Common myeloid progenitor, CD34-positive (primary cell): ENCODE measurements around the gene VRK3.

Experiments
- CTCF ChIA-PET: fragments of 350-600 bp; sonication (Branson Sonifier 250); formaldehyde crosslinking; loops from one replicate; lab custom pipeline; 2021; ENCODE audit warnings: antibody characterized with exemption; lab: Charles Lee
- POLR2A ChIA-PET: fragments of 350-600 bp; sonication (Branson Sonifier 250); formaldehyde crosslinking; loops from one replicate; lab custom pipeline; 2021; ENCODE audit warnings: antibody characterized with exemption; lab: Charles Lee
- DNase-seq, 3 donors: peaks; one replicate each; pipeline versions ENCODE4 v3.0.0 to v3.0.0-alpha.2; 2013
- H3K27ac ChIP-seq, 2 experiments: 1 replicate in 1 of 2; 2 replicates in 1 of 2; pipeline ENCODE4 v1.7.0; 2013; ENCODE audit warnings: inconsistent platforms in 2 of 2, low read length in 2 of 2, mild to moderate bottlenecking in 2 of 2, low read depth in 1 of 2, moderate library complexity in 1 of 2; ENCODE audit not compliant: severe bottlenecking in 2 of 2, insufficient read depth in 1 of 2, poor library complexity in 1 of 2
- H3K27me3 ChIP-seq, 5 experiments: replicated peaks in 2 of 5; 1 replicate in 3 of 5; 2 replicates in 2 of 5; pipeline versions ENCODE4 v1.6.1 to v1.7.0; 2013; ENCODE audit warnings: low read length in 4 of 5, mild to moderate bottlenecking in 2 of 5, moderate library complexity in 2 of 5, inconsistent platforms in 1 of 5; ENCODE audit not compliant: insufficient read depth in 5 of 5, control insufficient read depth in 4 of 5
- H3K36me3 ChIP-seq, 4 experiments: 1 replicate in 2 of 4; 2 replicates in 2 of 4; pipeline versions ENCODE4 v1.6.1 to v1.7.0; 2013; ENCODE audit warnings: low read length in 3 of 4, control low read depth in 1 of 4, mild to moderate bottlenecking in 1 of 4; ENCODE audit not compliant: control insufficient read depth in 4 of 4, insufficient read depth in 4 of 4
- H3K4me1 ChIP-seq, 4 experiments: 1 replicate in 3 of 4; 2 replicates in 1 of 4; pipeline versions ENCODE4 v1.6.1 to v1.7.1; 2013; ENCODE audit warnings: low read length in 3 of 4, mild to moderate bottlenecking in 3 of 4, control low read depth in 1 of 4, inconsistent platforms in 1 of 4, moderate library complexity in 1 of 4; ENCODE audit not compliant: control insufficient read depth in 4 of 4, insufficient read depth in 4 of 4; ENCODE audit errors: control extremely low read depth in 1 of 4
- H3K4me3 ChIP-seq, 7 experiments: 1 replicate in 4 of 7; 2 replicates in 3 of 7; pipeline versions ENCODE4 v1.5.1 to v1.7.0; 2013; ENCODE audit warnings: mild to moderate bottlenecking in 7 of 7, low read length in 6 of 7, moderate library complexity in 6 of 7, inconsistent platforms in 2 of 7, low read depth in 2 of 7, control low read depth in 1 of 7; ENCODE audit not compliant: insufficient read depth in 4 of 7, control insufficient read depth in 1 of 7; ENCODE audit errors: extremely low read depth in 1 of 7
- H3K9me3 ChIP-seq, 5 experiments: 1 replicate in 4 of 5; 2 replicates in 1 of 5; pipeline versions ENCODE4 v1.6.1 to v1.7.1; 2013; ENCODE audit warnings: low read length in 4 of 5, mild to moderate bottlenecking in 2 of 5, inconsistent platforms in 1 of 5, low read depth in 1 of 5, moderate library complexity in 1 of 5; ENCODE audit not compliant: control insufficient read depth in 4 of 5, insufficient read depth in 2 of 5; ENCODE audit errors: control extremely low read depth in 1 of 5
- WGBS: methylation state at CpG from one replicate; pipeline ENCODE4 v1.1.5; 2013; ENCODE audit not compliant: insufficient coverage; 5-methylcytosine and 5-hydroxymethylcytosine counted together

The VRK3 gene

DNA sequence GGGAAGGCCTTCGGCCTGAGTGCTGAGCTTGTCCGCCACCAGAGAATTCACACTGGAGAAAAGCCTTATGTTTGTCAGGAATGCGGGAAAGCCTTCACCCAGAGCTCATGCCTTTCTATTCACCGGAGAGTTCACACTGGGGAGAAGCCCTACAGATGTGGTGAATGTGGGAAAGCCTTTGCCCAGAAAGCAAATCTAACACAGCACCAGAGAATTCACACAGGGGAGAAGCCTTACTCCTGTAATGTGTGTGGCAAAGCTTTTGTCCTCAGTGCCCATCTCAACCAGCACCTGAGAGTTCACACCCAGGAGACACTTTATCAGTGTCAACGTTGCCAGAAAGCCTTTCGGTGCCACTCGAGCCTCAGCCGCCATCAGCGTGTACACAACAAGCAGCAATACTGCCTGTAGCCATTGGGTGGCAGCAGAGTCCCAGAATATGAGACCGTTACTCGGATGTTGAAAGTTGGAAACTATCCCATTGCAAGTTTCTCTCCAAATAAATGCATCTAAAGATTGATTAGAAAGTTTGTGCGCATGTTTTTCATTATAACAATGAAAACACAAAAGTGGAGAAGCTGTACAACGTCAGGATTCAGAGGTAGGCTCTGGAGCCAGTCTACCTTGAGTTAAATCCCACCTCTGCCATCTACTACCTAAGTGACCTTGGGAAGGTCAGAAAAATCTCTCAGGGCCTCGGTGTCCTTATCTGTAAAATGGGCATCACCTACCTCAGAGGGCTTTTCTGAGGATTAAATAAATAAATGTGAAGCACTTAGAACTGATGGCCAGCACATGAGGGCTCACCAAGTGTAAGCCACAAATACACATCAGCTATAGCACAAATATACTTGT is 21.7 kb upstream of the VRK3 start:
- ChIA-PET POLR2A (no interaction called here), CTCF (interaction anchor here (0.6 to 1.7 kb wide), 4 partner anchors 9 to 1140 kb away, joined by 3 to 5 read pairs (median 4); no protein-coding TSS in a partner anchor)
- no peak overlapping the region for H3K4me3 ChIP-seq
- H3K36me3 ChIP-seq = peaks cover 31 to 58% (median 51%) of the 10 kb centered on the region in 4 experiments
- peaks cover 8 to 70% (median 49%) of the 10 kb centered on the region in 5 experiments for H3K9me3 ChIP-seq
- peaks cover 0 to 9% (median 6%) of the 10 kb centered on the region in 4 experiments for H3K4me1 ChIP-seq
- H3K27ac ChIP-seq = no peak overlapping the region
- peak; percentile 35 to 68 (median 60) for DNase-seq
- WGBS = 96% methylated on average over 11 of the region's 14 CpGs
- peaks cover 0 to 5% (median 0%) of the 10 kb centered on the region in 5 experiments for H3K27me3 ChIP-seq

DNA sequence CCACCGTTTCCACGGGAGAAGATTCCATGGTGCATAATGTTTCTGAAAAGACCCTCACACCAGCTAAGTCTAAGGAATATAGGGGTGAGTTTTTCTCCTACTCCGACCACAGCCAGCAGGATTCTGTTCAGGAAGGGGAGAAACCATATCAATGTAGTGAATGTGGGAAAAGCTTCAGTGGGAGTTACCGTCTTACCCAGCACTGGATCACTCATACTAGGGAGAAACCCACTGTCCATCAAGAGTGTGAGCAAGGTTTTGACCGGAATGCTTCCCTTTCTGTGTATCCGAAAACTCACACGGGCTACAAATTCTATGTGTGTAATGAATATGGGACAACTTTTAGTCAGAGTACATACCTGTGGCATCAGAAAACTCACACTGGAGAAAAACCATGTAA is 19.8 kb upstream of the VRK3 start:
- no peaks in the 10 kb centered on the region for H3K4me1 ChIP-seq
- POLR2A ChIA-PET = no interaction called here
- CTCF ChIA-PET = no interaction called here
- H3K36me3 ChIP-seq = peaks cover 43 to 77% (median 70%) of the 10 kb centered on the region in 4 experiments
- no peak overlapping the region for H3K27ac ChIP-seq
- no peak for DNase-seq
- no peak overlapping the region for H3K4me3 ChIP-seq
- WGBS = 95% methylated on average over 4 of the region's 7 CpGs
- peaks cover 0 to 3% (median 0%) of the 10 kb centered on the region in 5 experiments for H3K27me3 ChIP-seq
- peaks cover 8 to 74% (median 51%) of the 10 kb centered on the region in 5 experiments for H3K9me3 ChIP-seq

DNA sequence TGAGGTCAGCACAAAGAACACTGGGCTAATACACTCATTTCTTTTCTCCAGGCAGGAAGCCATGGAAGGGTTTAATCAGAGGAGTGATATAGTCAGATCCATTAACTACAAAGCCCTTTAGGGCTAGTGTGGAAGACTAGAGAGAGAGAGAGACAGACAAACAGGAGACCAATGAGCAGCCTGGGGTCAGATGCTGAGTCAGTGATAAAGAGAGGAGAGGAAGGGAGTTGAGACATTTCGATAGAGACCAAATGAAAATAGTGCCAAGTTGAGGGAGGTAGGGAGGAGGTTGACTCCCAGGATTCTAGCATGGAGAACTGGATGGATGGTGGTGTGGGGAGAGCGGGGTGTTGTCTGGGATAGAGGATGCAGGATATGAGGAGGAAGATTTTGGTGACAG is 18.8 kb upstream of the VRK3 start:
- POLR2A ChIA-PET = no interaction called here
- WGBS = 100% methylated on average over 2 of the region's 2 CpGs
- Histone ChIP-seq H3K36me3 (peaks cover 49 to 87% (median 76%) of the 10 kb centered on the region in 4 experiments), H3K4me1 (no peaks in the 10 kb centered on the region), H3K4me3 (peak overlapping the region in 1 of 7 experiments; percentile 9), H3K9me3 (peaks cover 8 to 72% (median 51%) of the 10 kb centered on the region in 5 experiments), H3K27ac (no peak overlapping the region), H3K27me3 (no peaks in the 10 kb centered on the region)
- CTCF ChIA-PET = no interaction called here
- no peak for DNase-seq

DNA sequence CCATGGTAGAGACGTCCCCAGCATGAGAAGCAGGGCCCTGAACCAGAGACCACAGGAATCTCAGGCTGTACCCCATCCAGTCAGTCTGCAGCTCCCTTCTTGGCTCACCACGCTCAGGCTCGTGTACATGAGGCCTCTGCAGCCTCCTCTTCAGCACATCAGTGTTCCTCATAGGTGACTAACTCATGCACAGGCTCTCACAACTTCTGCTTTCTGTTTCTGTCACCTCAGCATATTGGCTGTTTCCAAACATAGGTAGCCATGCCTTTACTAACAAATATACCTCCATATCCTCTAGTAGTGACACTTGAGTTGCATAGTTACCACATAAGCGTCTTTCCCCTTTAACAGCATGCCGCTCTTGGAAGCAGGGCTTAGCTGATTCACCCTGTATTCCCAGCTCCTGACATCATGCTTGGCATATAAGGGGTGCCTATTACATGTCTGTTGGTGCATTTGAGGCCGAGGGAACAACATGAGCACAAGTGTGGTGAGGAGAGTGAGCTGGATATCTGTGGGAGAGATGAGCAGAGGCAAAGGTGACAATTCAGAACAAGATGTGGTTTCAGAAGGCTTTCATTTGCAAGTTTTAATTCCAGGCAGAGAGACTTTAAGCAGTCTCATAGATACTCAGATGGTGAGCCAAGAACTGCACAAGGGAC is 17.3 kb upstream of the VRK3 start:
- 97% methylated on average over 6 of the region's 6 CpGs for WGBS
- DNase-seq = no peak
- POLR2A ChIA-PET = no interaction called here

DNA sequence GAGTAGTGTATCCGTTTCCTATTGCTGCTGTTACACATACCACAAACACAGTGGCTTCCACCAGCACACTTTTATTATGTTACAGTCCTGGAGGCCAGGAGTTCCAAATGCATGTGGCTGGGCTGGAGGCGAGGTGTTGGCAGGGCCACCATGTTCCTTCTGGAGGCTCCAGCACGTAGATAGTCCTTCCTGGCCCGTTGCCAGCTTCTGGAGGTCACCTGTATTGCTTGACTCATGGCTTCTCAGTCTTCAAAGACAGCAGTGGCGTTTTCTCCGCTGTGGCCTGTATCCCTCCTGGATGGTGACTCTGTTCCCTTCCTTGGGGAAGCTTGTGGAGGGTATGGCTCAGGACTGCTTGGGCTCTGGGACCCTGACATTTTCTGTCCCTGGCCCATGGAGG is 15.8 kb upstream of the VRK3 start:
- 100% methylated on average over 5 of the region's 6 CpGs for WGBS
- H3K9me3 ChIP-seq = peaks cover 7 to 50% (median 44%) of the 10 kb centered on the region in 5 experiments
- H3K36me3 ChIP-seq = peaks cover 47 to 88% (median 77%) of the 10 kb centered on the region in 4 experiments
- no peak for DNase-seq
- H3K4me3 ChIP-seq = no peak overlapping the region
- no peaks in the 10 kb centered on the region for H3K4me1 ChIP-seq
- no peaks in the 10 kb centered on the region for H3K27me3 ChIP-seq
- no peak overlapping the region for H3K27ac ChIP-seq
- CTCF ChIA-PET = no interaction called here
- POLR2A ChIA-PET = no interaction called here

More for the DNA sequence above, 17.3 kb upstream of the VRK3 start:
- H3K27me3 ChIP-seq = no peaks in the 10 kb centered on the region
- CTCF ChIA-PET = no interaction called here
- H3K27ac ChIP-seq = no peak overlapping the region
- no peaks in the 10 kb centered on the region for H3K4me1 ChIP-seq
- peaks cover 8 to 61% (median 51%) of the 10 kb centered on the region in 5 experiments for H3K9me3 ChIP-seq
- no peak overlapping the region for H3K4me3 ChIP-seq
- H3K36me3 ChIP-seq = peaks cover 49 to 90% (median 79%) of the 10 kb centered on the region in 4 experiments

DNA sequence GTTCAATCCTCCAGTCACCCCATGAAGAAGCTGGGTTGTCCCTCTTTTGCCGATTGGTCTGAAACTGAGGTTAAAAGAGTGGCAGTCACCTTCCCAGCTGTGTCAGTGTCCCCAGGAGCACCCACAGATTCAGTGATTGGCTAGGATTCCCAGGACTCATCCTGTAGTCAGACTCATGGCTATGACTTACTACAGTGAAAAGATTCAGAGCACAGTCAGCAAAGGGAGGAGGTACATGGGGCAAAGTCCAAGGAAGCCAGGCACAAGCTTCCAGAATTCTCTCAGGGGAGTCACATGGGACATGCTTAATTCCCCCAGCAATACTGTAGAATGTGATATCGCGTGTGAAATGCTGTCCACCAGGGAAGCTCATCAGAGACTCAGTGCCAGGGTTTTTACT is 14.8 kb upstream of the VRK3 start:
- WGBS = 100% methylated on average over 2 of the region's 3 CpGs
- DNase-seq = no peak
- CTCF ChIA-PET = interaction anchor here (0.6 kb wide), 1 partner anchor 10 kb away, joined by 4 read pairs; no protein-coding TSS in a partner anchor

More for the DNA sequence above, 14.8 kb upstream of the VRK3 start:
- H3K36me3 ChIP-seq = peaks cover 42 to 86% (median 74%) of the 10 kb centered on the region in 4 experiments
- POLR2A ChIA-PET = interaction anchor here (0.7 kb wide), 1 partner anchor 9 kb away, joined by 3 read pairs; no protein-coding TSS in a partner anchor
- H3K4me3 ChIP-seq = no peak overlapping the region
- H3K9me3 ChIP-seq = peaks cover 4 to 40% (median 34%) of the 10 kb centered on the region in 5 experiments
- no peak overlapping the region for H3K27ac ChIP-seq
- no peaks in the 10 kb centered on the region for H3K4me1 ChIP-seq
- no peaks in the 10 kb centered on the region for H3K27me3 ChIP-seq
